HG03378 (cell line): ENCODE results near the gene LGALS8.

Experiments
- ATAC-seq: cut with Tn5 transposase; IDR thresholded peaks from one replicate; pipeline ENCODE4 v1.9.1; 2021; ENCODE audit warnings: mild to moderate bottlenecking, moderate library complexity; ENCODE audit not compliant: unreplicated experiment

The LGALS8 gene

GRCh38 chr1:236508593-236509027 lies 15.2 kb upstream of the LGALS8 start:
- ATAC-seq: no peak

- no peak for ATAC-seq
Measured at GRCh38 chr1:236509203-236509602, 14.6 kb upstream of the LGALS8 start.

GRCh38 chr1:236509647-236510401 lies 14.0 kb upstream of the LGALS8 start:
- no peak for ATAC-seq

- no peak for ATAC-seq
Measured at GRCh38 chr1:236511735-236512418, 11.9 kb upstream of the LGALS8 start.

- ATAC-seq: no peak
Measured at GRCh38 chr1:236514703-236515442, 8.9 kb upstream of the LGALS8 start.

- ATAC-seq: no peak
Measured at GRCh38 chr1:236515443-236515958, 8.3 kb upstream of the LGALS8 start.

- no peak for ATAC-seq
Measured at GRCh38 chr1:236516929-236517704, 6.7 kb upstream of the LGALS8 start.

- ATAC-seq: no peak
Measured at GRCh38 chr1:236518322-236518721, 5.5 kb upstream of the LGALS8 start.

- no peak for ATAC-seq
Measured at GRCh38 chr1:236520445-236521005, 3.3 kb upstream of the LGALS8 start.

GRCh38 chr1:236522937-236523703 lies 662 bp upstream of the LGALS8 start:
- ATAC-seq: no peak

GRCh38 chr1:236524142-236524894 lies 536 bp downstream of the LGALS8 start:
- ATAC-seq: peak; percentile 97

- no peak for ATAC-seq
Measured at GRCh38 chr1:236524895-236525184, 1.1 kb downstream of the LGALS8 start.

GRCh38 chr1:236526079-236526478 lies 2.3 kb downstream of the LGALS8 start:
- ATAC-seq: no peak

- no peak for ATAC-seq
Measured at GRCh38 chr1:236530286-236530685, 6.5 kb downstream of the LGALS8 start.

GRCh38 chr1:236530959-236531358 lies 7.2 kb downstream of the LGALS8 start:
- no peak for ATAC-seq

- ATAC-seq: no peak
Measured at GRCh38 chr1:236532850-236533249, 9.1 kb downstream of the LGALS8 start.

GRCh38 chr1:236534151-236534651 lies 10.4 kb downstream of the LGALS8 start:
- no peak for ATAC-seq

GRCh38 chr1:236535190-236535589 lies 11.4 kb downstream of the LGALS8 start:
- ATAC-seq: no peak

GRCh38 chr1:236535662-236536161 lies 11.9 kb downstream of the LGALS8 start:
- ATAC-seq: no peak
